K562 (cell line): ENCODE data around the gene AP1M2. TPM values are rescaled to one million over a fixed set of nuclear protein-coding genes. Genes with fewer than 3 reads are reported as not detected.

Experiments
- ARID1B ChIP-seq: fragments of 450-650 bp; IDR thresholded peaks from 2 replicates; pipeline ENCODE4 v1.6.1; 2016; ENCODE audit warnings: antibody characterized with exemption, mild to moderate bottlenecking, inconsistent platforms
- ASH1L ChIP-seq: fragments of 450-650 bp; IDR thresholded peaks from 2 replicates; pipeline ENCODE4 v1.6.1; 2018; ENCODE audit warnings: borderline replicate concordance, mild to moderate bottlenecking, low read depth; ENCODE audit not compliant: partially characterized antibody
- BRD4 ChIP-seq: fragments of 200-600 bp; sonication (generic); IDR thresholded peaks from 2 replicates; pipeline ENCODE4 v1.6.1; 2017; ENCODE audit warnings: inconsistent platforms
- CREBBP ChIP-seq: IDR thresholded peaks from one replicate; pipeline ENCODE4 v1.6.1; 2012; ENCODE audit warnings: low read depth, mild to moderate bottlenecking, control low read depth, inconsistent platforms, low read length
- FOSL1 ChIP-seq: fragments of 200-800 bp; sonication (Bioruptor generic); conservative IDR thresholded peaks from 2 replicates; pipeline ENCODE4 v1.6.1; 2016; ENCODE audit warnings: missing genetic modification characterization, missing compliant biosample characterization
- GATA2 ChIP-seq: sonication (generic); formaldehyde crosslinking; IDR thresholded peaks from 2 replicates; pipeline ENCODE4 v1.4.0; 2020; ENCODE audit warnings: mild to moderate bottlenecking, missing genetic modification reagents
- GTF2E2 ChIP-seq: fragments of 200-800 bp; sonication (Bioruptor generic); IDR thresholded peaks from 2 replicates; pipeline ENCODE4 v1.6.1; 2016; ENCODE audit warnings: missing genetic modification characterization, missing compliant biosample characterization
- HMG20B ChIP-seq: fragments of 250-450 bp; sonication (Bioruptor Pico); IDR thresholded peaks from 2 replicates; pipeline ENCODE4 v1.5.0; 2021; ENCODE audit warnings: mild to moderate bottlenecking
- HMGN3 ChIP-seq: IDR thresholded peaks from 2 replicates; pipeline ENCODE4 v1.6.1; 2011; ENCODE audit warnings: borderline replicate concordance, low read depth, mild to moderate bottlenecking, mixed read lengths, low read length; ENCODE audit not compliant: insufficient read length; ENCODE audit errors: extremely low read depth
- LEF1 ChIP-seq: fragments of 450-650 bp; IDR thresholded peaks from 2 replicates; pipeline ENCODE4 v1.6.1; 2016; ENCODE audit warnings: mild to moderate bottlenecking
- MEF2D ChIP-seq: conservative IDR thresholded peaks from 2 replicates; pipeline ENCODE4 v1.6.1; 2016; ENCODE audit warnings: low read depth, missing genetic modification characterization, missing compliant biosample characterization
- MXD1 ChIP-seq: fragments of 250-450 bp; sonication (Bioruptor Pico); IDR thresholded peaks from 2 replicates; pipeline ENCODE4 v1.8.0; 2021; ENCODE audit warnings: borderline replicate concordance, mild to moderate bottlenecking, moderate library complexity; ENCODE audit not compliant: poor library complexity, severe bottlenecking
- POLR2A ChIP-seq: fragments of 450-650 bp; conservative IDR thresholded peaks from 2 replicates; pipeline ENCODE4 v1.6.1; 2016
- PTBP1 ChIP-seq: fragments of 200-400 bp; formaldehyde crosslinking; IDR thresholded peaks from 2 replicates; pipeline ENCODE4 v1.6.1; 2017; ENCODE audit warnings: low read depth, low read length
- RBBP5 ChIP-seq: fragments of 200-600 bp; sonication (generic); IDR thresholded peaks from 2 replicates; pipeline ENCODE4 v1.6.1; 2012; ENCODE audit warnings: borderline replicate concordance, mild to moderate bottlenecking, low read length, control low read depth, inconsistent platforms; ENCODE audit not compliant: insufficient read depth, poor library complexity, severe bottlenecking
- RBM25 ChIP-seq: fragments of 200-400 bp; formaldehyde crosslinking; IDR thresholded peaks from 2 replicates; pipeline ENCODE4 v1.6.1; 2018; ENCODE audit warnings: low read length, low read depth, moderate library complexity; ENCODE audit not compliant: severe bottlenecking
- SMAD3 ChIP-seq: fragments of 450-650 bp; formaldehyde crosslinking; conservative IDR thresholded peaks from 2 replicates; pipeline ENCODE4 v1.4.0; 2020; ENCODE audit warnings: mild to moderate bottlenecking
- SMARCA5 ChIP-seq: fragments of 450-650 bp; IDR thresholded peaks from 2 replicates; pipeline ENCODE4 v1.6.1; 2016
- TAF7 ChIP-seq: fragments of 450-650 bp; IDR thresholded peaks from 2 replicates; pipeline ENCODE4 v1.6.1; 2016; ENCODE audit warnings: missing genetic modification characterization, missing compliant biosample characterization
- TCF7L2 ChIP-seq: fragments of 150-350 bp; IDR thresholded peaks from 2 replicates; pipeline ENCODE4 v1.6.1; 2016; ENCODE audit warnings: low read depth, mild to moderate bottlenecking, low read length, moderate library complexity
- ZBED1 ChIP-seq: IDR thresholded peaks from 2 replicates; pipeline ENCODE4 v1.6.1; 2014
- ZBTB9 ChIP-seq: fragments of 450-650 bp; formaldehyde crosslinking; IDR thresholded peaks from 2 replicates; pipeline ENCODE4 v1.4.0; 2020; ENCODE audit warnings: mild to moderate bottlenecking, moderate library complexity
- ZNF830 ChIP-seq: fragments of 250-450 bp; sonication (Bioruptor Pico); IDR thresholded peaks from 2 replicates; pipeline ENCODE4 v1.5.0; 2021; ENCODE audit warnings: mild to moderate bottlenecking
- polyA plus RNA-seq, 8 experiments: library from polyadenylated mRNA; depleted of rRNA in 4 of 8; stranded (reverse) in 5 of 8; unstranded in 3 of 8; fragments of >200 nt; fragmentation: Nextera tagmentation in 2 of 8; fragmentation: Illumina TruSeq in 1 of 8; extraction: Ambion mirVana in 2 of 8; extraction: Trizol in 1 of 8; gene quantifications; 2 replicates each; pipeline versions ENCODE4 v1.2.1 to v1.2.3, GENCODE V29; 2011 to 2014; ENCODE audit warnings: inconsistent platforms in 1 of 8, missing spikeins in 1 of 8
- total RNA-seq, 7 experiments: library from RNA; depleted of rRNA in 6 of 7; stranded (reverse); fragments of >200 nt in 6 of 7; fragmentation: Illumina TruSeq in 2 of 7; extraction: Trizol in 2 of 7; gene quantifications; 2 replicates each; pipeline versions ENCODE4 v1.2.1 to v1.2.3, GENCODE V29; 2011 to 2021; ENCODE audit warnings: low replicate concordance in 1 of 7

AP1M2 gene
- total and polyA plus RNA-seq, 9 of the 15 experiments (the other 6 are each of a cell fraction or from before 2014, with no cell fraction given), result 0.33 to 1.4 (median 0.89) TPM; not detected in 1

GRCh38 chr19:10617409-10618121, 30.5 kb upstream of the AP1M2 start (continued):
- no peak for TF ChIP-seq ZNF830
- peak; percentile 99 for TF ChIP-seq RBM25
- peak; percentile 25; the same call in 1 of the 2 replicates for TF ChIP-seq MEF2D (tag)
- TF ChIP-seq SMAD3 (CRISPR knock-in tag), result no peak
- no peak for TF ChIP-seq HMG20B (CRISPR knock-in tag)
- TF ChIP-seq RBBP5, result peak; percentile 54
- no peak; the same call in 1 of the 2 replicates for TF ChIP-seq BRD4
- TF ChIP-seq LEF1, result peak; percentile 14; the same call in 1 of the 2 replicates
- TF ChIP-seq MXD1, result no peak
- TF ChIP-seq ZBTB9 (CRISPR knock-in tag), result no peak
- no peak for TF ChIP-seq ASH1L
- TF ChIP-seq ZBED1, result no peak
- no peak for TF ChIP-seq ARID1B
- TF ChIP-seq FOSL1, result peak; percentile 12; the same call in 1 of the 2 replicates
- TF ChIP-seq GTF2E2, result peak; percentile 35; the same call in 1 of the 2 replicates
- TF ChIP-seq TCF7L2, result no peak
- peak; percentile 99 for TF ChIP-seq SMARCA5
- TF ChIP-seq POLR2A, result no peak
- no peak for TF ChIP-seq HMGN3
- 0 out of 2 replicates have a peak, but pooled peaks have one; percentile 19 for TF ChIP-seq TAF7 (tag)
- peak; percentile 99 for TF ChIP-seq PTBP1
- TF ChIP-seq CREBBP, result no peak
- 0 out of 2 replicates have a peak, but pooled peaks have one; percentile 1 for TF ChIP-seq GATA2 (CRISPR knock-in tag)
